ENCODE data around the gene CHRNB1.

DNA sequence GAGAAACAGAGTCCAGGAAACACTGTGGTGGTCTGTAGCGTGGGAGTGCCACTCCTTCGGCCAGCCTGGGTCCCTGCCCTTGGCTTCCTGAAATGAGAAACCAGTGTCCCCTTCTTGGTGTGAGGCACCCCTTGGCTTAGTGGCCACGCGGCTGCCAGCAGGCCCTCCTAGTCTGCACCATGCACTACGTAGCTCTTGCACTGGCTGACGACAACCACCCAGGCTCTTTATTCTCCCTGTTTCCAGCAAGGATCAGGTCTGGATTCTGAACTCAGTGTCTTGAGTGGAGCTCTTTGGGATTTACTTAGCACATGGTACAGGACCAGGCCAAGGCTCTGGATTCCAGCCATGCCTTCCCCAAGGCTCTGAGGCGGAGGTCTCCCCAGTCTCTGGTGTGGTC lies 17.3 kb upstream of the CHRNB1 start:
- TF ChIP-seq, protein P1, sequence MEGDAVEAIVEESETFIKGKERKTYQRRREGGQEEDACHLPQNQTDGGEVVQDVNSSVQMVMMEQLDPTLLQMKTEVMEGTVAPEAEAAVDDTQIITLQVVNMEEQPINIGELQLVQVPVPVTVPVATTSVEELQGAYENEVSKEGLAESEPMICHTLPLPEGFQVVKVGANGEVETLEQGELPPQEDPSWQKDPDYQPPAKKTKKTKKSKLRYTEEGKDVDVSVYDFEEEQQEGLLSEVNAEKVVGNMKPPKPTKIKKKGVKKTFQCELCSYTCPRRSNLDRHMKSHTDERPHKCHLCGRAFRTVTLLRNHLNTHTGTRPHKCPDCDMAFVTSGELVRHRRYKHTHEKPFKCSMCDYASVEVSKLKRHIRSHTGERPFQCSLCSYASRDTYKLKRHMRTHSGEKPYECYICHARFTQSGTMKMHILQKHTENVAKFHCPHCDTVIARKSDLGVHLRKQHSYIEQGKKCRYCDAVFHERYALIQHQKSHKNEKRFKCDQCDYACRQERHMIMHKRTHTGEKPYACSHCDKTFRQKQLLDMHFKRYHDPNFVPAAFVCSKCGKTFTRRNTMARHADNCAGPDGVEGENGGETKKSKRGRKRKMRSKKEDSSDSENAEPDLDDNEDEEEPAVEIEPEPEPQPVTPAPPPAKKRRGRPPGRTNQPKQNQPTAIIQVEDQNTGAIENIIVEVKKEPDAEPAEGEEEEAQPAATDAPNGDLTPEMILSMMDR (IDR thresholded peaks at IDR 0.05) = no peak
- TF ChIP-seq POLR2A (IDR thresholded peaks at IDR 0.05) (no peak), POLR2AphosphoS5 (IDR thresholded peaks at IDR 0.05) (no peak)
